ENCODE results near the gene ACTR1A.
"Not testable (repeated sequence)": the region's sequence is repeated elsewhere in the genome, so short reads cannot be mapped to it uniquely, and the experiment has no call there.

The ACTR1A gene

GRCh38 chr10:102502337-102503151 lies at the start of gene ACTR1A:
Gene ACTR1A (minus strand): TSS chr10:102502712. CDS start chr10:102502647, 65 bp downstream.
- peak; percentile 93 for DNase-seq (ENCODE audit: low spot score)

- no peak for DNase-seq (ENCODE audit: low spot score)
These were observed 48.2 kb upstream of the ACTR1A start for GRCh38 chr10:102550636-102551210.

- DNase-seq (ENCODE audit: low spot score) = peak; percentile 18
These were observed 47.0 kb upstream of the ACTR1A start for GRCh38 chr10:102549549-102549948.

GRCh38 chr10:102546606-102547320 lies 44.3 kb upstream of the ACTR1A start:
- peak; percentile 85 for DNase-seq (ENCODE audit: low spot score)

- DNase-seq (ENCODE audit: low spot score) = peak; percentile 17
These were observed 43.5 kb upstream of the ACTR1A start for GRCh38 chr10:102545997-102546396.

- DNase-seq (ENCODE audit: low spot score) = no peak
These were observed 42.9 kb upstream of the ACTR1A start for GRCh38 chr10:102545265-102545871.

GRCh38 chr10:102542800-102543418 lies 40.4 kb upstream of the ACTR1A start:
- DNase-seq (ENCODE audit: low spot score) = no peak

- peak; percentile 29 for DNase-seq (ENCODE audit: low spot score)
These were observed 37.5 kb upstream of the ACTR1A start for GRCh38 chr10:102540023-102540422.

GRCh38 chr10:102538811-102539210 lies 36.3 kb upstream of the ACTR1A start:
- DNase-seq (ENCODE audit: low spot score) = no peak

- no peak for DNase-seq (ENCODE audit: low spot score)
These were observed 35.4 kb upstream of the ACTR1A start for GRCh38 chr10:102537948-102538347.

GRCh38 chr10:102537367-102537766 lies 34.9 kb upstream of the ACTR1A start:
- no peak for DNase-seq (ENCODE audit: low spot score)

GRCh38 chr10:102535481-102536147 lies 33.1 kb upstream of the ACTR1A start:
- no peak for DNase-seq (ENCODE audit: low spot score)

GRCh38 chr10:102534966-102535365 lies 32.5 kb upstream of the ACTR1A start:
- DNase-seq (ENCODE audit: low spot score) = not testable (repeated sequence)

GRCh38 chr10:102534333-102534732 lies 31.8 kb upstream of the ACTR1A start:
- DNase-seq (ENCODE audit: low spot score) = no peak

- no peak for DNase-seq (ENCODE audit: low spot score)
These were observed 25.0 kb upstream of the ACTR1A start for GRCh38 chr10:102527546-102527945.

GRCh38 chr10:102524746-102525145 lies 22.2 kb upstream of the ACTR1A start:
- no peak for DNase-seq (ENCODE audit: low spot score)

- no peak for DNase-seq (ENCODE audit: low spot score)
These were observed 20.9 kb upstream of the ACTR1A start for GRCh38 chr10:102523250-102524029.

- DNase-seq (ENCODE audit: low spot score) = no peak
These were observed 20.4 kb upstream of the ACTR1A start for GRCh38 chr10:102522874-102523249.

- DNase-seq (ENCODE audit: low spot score) = peak; percentile 45
These were observed 16.8 kb upstream of the ACTR1A start for GRCh38 chr10:102519246-102519825.

GRCh38 chr10:102517553-102517952 lies 15.0 kb upstream of the ACTR1A start:
- peak; percentile 47 for DNase-seq (ENCODE audit: low spot score)
